ENCODE data around the gene DOCK7. TPM values are rescaled to one million over a fixed set of nuclear protein-coding genes. Genes with fewer than 3 reads are reported as not detected.

The DOCK7 gene
- total RNA-seq, 1 donor from 2014 or later, result 20.8 TPM

GRCh38 chr1:62405247-62405646 lies 282.9 kb downstream of the DOCK7 start:
- no peak for FAIRE-seq
- H3K27me3 ChIP-seq (ENCODE audit: control insufficient read depth, insufficient read depth, low read length), result no peaks in the 10 kb centered on the region
- no peak overlapping the region for H3K4me3 ChIP-seq (ENCODE audit: low read depth, low read length)
- no peak for TF ChIP-seq CTCF (IDR thresholded peaks at IDR 0.05; ENCODE audit: insufficient read depth, low read length, severe bottlenecking)
- H3K36me3 ChIP-seq (ENCODE audit: control insufficient read depth, insufficient read depth, low read length), result no peaks in the 10 kb centered on the region
- DNase-seq (ENCODE audit: low read depth), result no peak

Other genes with a start within 250 kb of the DOCK7 start
- gene ANGPTL3, start 90.9 kb downstream of the DOCK7 start, total RNA-seq, result not detected in 2 replicates
- gene ATG4C, start 95.7 kb upstream of the DOCK7 start, total RNA-seq, result 3.1 and 4.2 TPM in 2 replicates